B cell (primary cell): ENCODE data around the gene MTF2. TPM values are rescaled to one million over a fixed set of nuclear protein-coding genes. Genes with fewer than 3 reads are reported as not detected.

ENCODE experiments used
- ATAC-seq: fragments of 200-7000 bp; cut with Tn5 transposase; one replicate; pipeline ENCODE4 v1.10.0; 2021; ENCODE audit warnings: low read depth, mild to moderate bottlenecking, moderate number of reproducible peaks, moderate library complexity
- CTCF ChIA-PET: fragments of 350-600 bp; sonication (Branson Sonifier 250); formaldehyde crosslinking; loops from one replicate; lab custom pipeline; 2021; ENCODE audit warnings: antibody characterized with exemption, inconsistent platforms; lab: Charles Lee
- POLR2A ChIA-PET: fragments of 350-600 bp; sonication (Branson Sonifier 250); formaldehyde crosslinking; loops from one replicate; lab custom pipeline; 2021; ENCODE audit warnings: antibody characterized with exemption; lab: Charles Lee
- DNase-seq: peaks from one replicate; pipeline ENCODE4 v3.0.0; 2013
- H2AFZ ChIP-seq: 2 replicates; pipeline ENCODE4 v1.6.1; 2012; ENCODE audit warnings: mild to moderate bottlenecking, low read depth, low read length; ENCODE audit not compliant: insufficient read depth, poor library complexity, severe bottlenecking
- H3K27ac ChIP-seq, 2 donors: 1 replicate in 1 of 2; 2 replicates in 1 of 2; pipeline ENCODE4 v1.5.1; 2012 to 2013; ENCODE audit warnings: low read length in 2 of 2, mild to moderate bottlenecking in 2 of 2, moderate library complexity in 1 of 2
- H3K27me3 ChIP-seq, 4 experiments: fragments of 200-600 bp in 1 of 4; sonication (generic) in 1 of 4; replicated peaks in 1 of 4; 1 replicate in 2 of 4; 2 replicates in 2 of 4; pipeline versions ENCODE4 v1.6.1 to v1.7.0; 2013 to 2016; ENCODE audit warnings: low read length in 3 of 4, mild to moderate bottlenecking in 2 of 4, mixed read lengths in 1 of 4, moderate library complexity in 1 of 4; ENCODE audit not compliant: insufficient read depth in 4 of 4, control insufficient read depth in 3 of 4; ENCODE audit errors: control extremely low read depth in 1 of 4
- H3K36me3 ChIP-seq, 2 experiments: replicated peaks in 1 of 2; 1 replicate in 1 of 2; 2 replicates in 1 of 2; pipeline versions ENCODE4 v1.6.1 to v1.7.1; 2013; ENCODE audit warnings: low read length in 1 of 2; ENCODE audit not compliant: insufficient read depth in 2 of 2, control insufficient read depth in 1 of 2; ENCODE audit errors: control extremely low read depth in 1 of 2, extremely low read depth in 1 of 2
- H3K4me1 ChIP-seq, 2 donors: fragments of 200-600 bp in 1 of 2; sonication (generic) in 1 of 2; 1 replicate in 1 of 2; 2 replicates in 1 of 2; pipeline versions ENCODE4 v1.5.1 to v1.6.1; 2013 to 2017; ENCODE audit warnings: low read length in 2 of 2; ENCODE audit not compliant: control insufficient read depth in 2 of 2, insufficient read depth in 2 of 2
- H3K4me2 ChIP-seq: replicated peaks from 2 replicates; pipeline ENCODE3; 2012; ENCODE audit warnings: mild to moderate bottlenecking, low read depth, low read length; ENCODE audit not compliant: poor library complexity, severe bottlenecking
- H3K4me3 ChIP-seq, 5 experiments: fragments of 200-600 bp in 1 of 5; sonication (generic) in 1 of 5; 1 replicate in 3 of 5; 2 replicates in 2 of 5; pipeline versions ENCODE4 v1.5.1 to v1.7.0; 2011 to 2016; ENCODE audit warnings: low read length in 4 of 5, mild to moderate bottlenecking in 4 of 5, low read depth in 2 of 5, control low read depth in 1 of 5, moderate library complexity in 1 of 5; ENCODE audit not compliant: insufficient read depth in 1 of 5; ENCODE audit errors: control extremely low read depth in 1 of 5, extremely low read depth in 1 of 5
- H3K79me2 ChIP-seq: fragments of 200-600 bp; sonication (generic); one replicate; pipeline ENCODE4 v1.6.0; 2016; ENCODE audit warnings: low read length; ENCODE audit not compliant: control insufficient read depth, insufficient read depth
- H3K9ac ChIP-seq: fragments of 200-600 bp; sonication (generic); 2 replicates; pipeline ENCODE4 v1.6.1; 2017; ENCODE audit warnings: mild to moderate bottlenecking, low read length, moderate library complexity
- H3K9me3 ChIP-seq, 3 donors: one replicate each; pipeline versions ENCODE4 v1.6.1 to v1.7.1; 2013; ENCODE audit warnings: low read length in 2 of 3; ENCODE audit not compliant: control insufficient read depth in 2 of 3, insufficient read depth in 1 of 3; ENCODE audit errors: control extremely low read depth in 1 of 3
- H4K20me1 ChIP-seq: 2 replicates; pipeline ENCODE4 v1.6.0; 2012; ENCODE audit warnings: mild to moderate bottlenecking, low read length; ENCODE audit not compliant: insufficient read depth, control insufficient read depth, poor library complexity, severe bottlenecking
- H3K27ac Mint-ChIP-seq: one replicate; pipeline ENCODE4 v1.8.0; 2021; ENCODE audit warnings: mixed read lengths
- H3K27me3 Mint-ChIP-seq: one replicate; pipeline ENCODE4 v1.8.0; 2021; ENCODE audit warnings: mixed read lengths
- H3K4me1 Mint-ChIP-seq: one replicate; pipeline ENCODE4 v1.8.0; 2021; ENCODE audit warnings: mixed read lengths
- H3K4me3 Mint-ChIP-seq: one replicate; pipeline ENCODE4 v1.8.0; 2021; ENCODE audit warnings: mixed read lengths
- H3K9me3 Mint-ChIP-seq: one replicate; pipeline ENCODE4 v1.8.0; 2022; ENCODE audit warnings: mixed read lengths; ENCODE audit not compliant: insufficient read depth
- CTCF ChIP-seq: fragments of 200-600 bp; IDR thresholded peaks from one replicate; pipeline ENCODE4 v1.8.0; 2022; ENCODE audit warnings: antibody characterized with exemption, mild to moderate bottlenecking
- EZH2 ChIP-seq: IDR thresholded peaks from 2 replicates; pipeline ENCODE4 v1.6.1; 2012; ENCODE audit warnings: borderline replicate concordance, low read depth, mild to moderate bottlenecking, moderate library complexity, low read length; ENCODE audit not compliant: insufficient read depth, poor library complexity, severe bottlenecking
- WGBS: methylation state at CpG from one replicate; pipeline ENCODE4 v1.1.5; 2013; ENCODE audit warnings: missing lambda C conversion rate; ENCODE audit not compliant: insufficient coverage; 5-methylcytosine and 5-hydroxymethylcytosine counted together
- intact Hi-C: fragments of 100-400 bp; cut with micrococcal nuclease; formaldehyde crosslinking; loops from one replicate; pipeline ENCODE4 v1.10.0; 2022
- polyA plus RNA-seq: library from polyadenylated mRNA; depleted of rRNA; stranded (reverse); fragments of >200 nt; gene quantifications from 2 replicates; pipeline ENCODE4 v1.2.3, GENCODE V29; 2012
- total RNA-seq, 2 donors: library from RNA; stranded (reverse); fragments of 120-200 nt in 1 of 2; gene quantifications; 1 replicate in 1 of 2; 2 replicates in 1 of 2; pipeline versions ENCODE4 v1.2.3 to v1.2.4, GENCODE V29; 2013 to 2022

Gene MTF2
- total and polyA plus RNA-seq, 2 donors (not counting 1 experiment from before 2014, with no cell fraction given), result 19.5 to 68.6 TPM

GRCh38 chr1:93143769-93144168, 64.7 kb downstream of the MTF2 start:
- no peak overlapping the region for H2AFZ ChIP-seq
- H3K79me2 ChIP-seq, result no peaks in the 10 kb centered on the region
- ATAC-seq (no peak), DNase-seq (no peak)
- H3K27me3 ChIP-seq, result no peaks in the 10 kb centered on the region
- H4K20me1 ChIP-seq, result no peaks in the 10 kb centered on the region
- H3K9me3 ChIP-seq, result no peaks in the 10 kb centered on the region
- peaks cover 10 to 17% of the 10 kb centered on the region in 2 experiments for H3K36me3 ChIP-seq
- H3K4me2 ChIP-seq, result no peak overlapping the region
- TF ChIP-seq EZH2 (no peak), CTCF (no peak)
- no peaks in the 10 kb centered on the region for H3K9me3 Mint-ChIP-seq
- H3K27ac ChIP-seq, result no peak overlapping the region
- H3K4me1 Mint-ChIP-seq, result no peaks in the 10 kb centered on the region
- H3K4me3 Mint-ChIP-seq, result no peak overlapping the region
- ChIA-PET POLR2A (no interaction called here), CTCF (interaction anchor here (1.2 to 1.8 kb wide), 2 partner anchors 64 to 161 kb away, joined by 3 to 4 read pairs; no protein-coding TSS in a partner anchor)
- H3K4me1 ChIP-seq, result no peaks in the 10 kb centered on the region
- intact Hi-C loops, result no loop called here
- no peak overlapping the region for H3K4me3 ChIP-seq
- no peak overlapping the region for H3K9ac ChIP-seq
- no peaks in the 10 kb centered on the region for H3K27me3 Mint-ChIP-seq
- no CpG with 5 or more reads among the region's 4 CpGs for WGBS
- H3K27ac Mint-ChIP-seq, result no peak overlapping the region

GRCh38 chr1:93148001-93148400, 68.9 kb downstream of the MTF2 start:
- ATAC-seq, result no peak
- Histone ChIP-seq H3K79me2 (no peaks in the 10 kb centered on the region), H3K27ac (no peak overlapping the region), H3K27me3 (no peaks in the 10 kb centered on the region), H2AFZ (no peak overlapping the region), H3K36me3 (peaks cover 21 to 37% of the 10 kb centered on the region in 2 experiments), H3K9ac (no peak overlapping the region), H3K4me1 (no peaks in the 10 kb centered on the region), H4K20me1 (peaks cover 5% of the 10 kb centered on the region), H3K9me3 (no peaks in the 10 kb centered on the region), H3K4me3 (no peak overlapping the region), H3K4me2 (no peak overlapping the region)
- H3K27ac Mint-ChIP-seq, result no peak overlapping the region
- DNase-seq, result no peak
- H3K4me1 Mint-ChIP-seq, result no peaks in the 10 kb centered on the region
- intact Hi-C loops, result no loop called here
- CTCF ChIA-PET, result interaction anchor here (0.6 kb wide), 1 partner anchor 71 kb away, joined by 3 read pairs; no protein-coding TSS in a partner anchor
- POLR2A ChIA-PET, result no interaction called here
- H3K9me3 Mint-ChIP-seq, result no peaks in the 10 kb centered on the region
- TF ChIP-seq CTCF (no peak), EZH2 (no peak)
- no peak overlapping the region for H3K4me3 Mint-ChIP-seq
- 95% methylated on average over 5 of the region's 7 CpGs for WGBS
- no peaks in the 10 kb centered on the region for H3K27me3 Mint-ChIP-seq
